SK-N-SH (cell line): ENCODE data around the gene MYH15. TPM values are rescaled to one million over a fixed set of nuclear protein-coding genes. Genes with fewer than 3 reads are reported as not detected.

ENCODE experiments used
- CTCF ChIA-PET: fragments of 300-600, 350-600 bp; formaldehyde crosslinking; extraction: SDS; loops from one replicate; lab custom pipeline; 2021; lab: Yijun Ruan, JAX
- POLR2A ChIA-PET: fragments of 350-600 bp; sonication (Branson Sonifier 250); formaldehyde crosslinking; extraction: SDS; loops from one replicate; lab custom pipeline; 2020; ENCODE audit warnings: antibody characterized with exemption, inconsistent platforms; lab: Yijun Ruan, JAX
- DNase-seq: peaks from one replicate; pipeline ENCODE4 v3.0.0; 2012
- H2AFZ ChIP-seq: fragments of 200-600 bp; sonication (generic); 2 replicates; pipeline ENCODE4 v1.8.1; 2016; ENCODE audit warnings: antibody characterized with exemption, mild to moderate bottlenecking, low read depth
- H3F3A ChIP-seq: fragments of 200-600 bp; sonication (generic); replicated peaks from 2 replicates; pipeline ENCODE3; 2016; ENCODE audit warnings: antibody characterized with exemption, mild to moderate bottlenecking; ENCODE audit not compliant: insufficient read depth
- H3K27ac ChIP-seq, 2 experiments: fragments of 200-500 bp in 1 of 2; fragments of 200-600 bp in 1 of 2; sonication (Bioruptor generic) in 1 of 2; sonication (generic), shearing (Covaris generic) in 1 of 2; 2 replicates each; pipeline versions ENCODE4 v1.5.1 to v1.6.1; 2014 to 2016; ENCODE audit warnings: low read depth in 2 of 2, inconsistent platforms in 1 of 2, low read length in 1 of 2, mild to moderate bottlenecking in 1 of 2, mixed read lengths in 1 of 2
- H3K27me3 ChIP-seq: fragments of 200-600 bp; sonication (generic), shearing (Covaris generic); 2 replicates; pipeline ENCODE4 v1.6.1; 2016; ENCODE audit warnings: mixed run types; ENCODE audit not compliant: insufficient read depth
- H3K36me3 ChIP-seq, 2 experiments: fragments of 200-500 bp in 1 of 2; fragments of 200-600 bp in 1 of 2; sonication (Bioruptor generic) in 1 of 2; sonication (generic) in 1 of 2; replicated peaks in 1 of 2; 2 replicates each; pipeline versions ENCODE3 to v1.5.1; 2014 to 2016; ENCODE audit warnings: low read length in 1 of 2, mild to moderate bottlenecking in 1 of 2; ENCODE audit not compliant: insufficient read depth in 2 of 2, control insufficient read depth in 1 of 2
- H3K4me1 ChIP-seq, 2 experiments: fragments of 200-500 bp in 1 of 2; fragments of 200-600 bp in 1 of 2; sonication (Bioruptor generic) in 1 of 2; sonication (generic), shearing (Covaris generic) in 1 of 2; 2 replicates each; pipeline versions ENCODE4 v1.5.1 to v1.6.1; 2014 to 2016; ENCODE audit warnings: low read depth in 1 of 2, low read length in 1 of 2, mixed run types in 1 of 2; ENCODE audit not compliant: insufficient read depth in 2 of 2, control insufficient read depth in 1 of 2
- H3K4me2 ChIP-seq: fragments of 200-600 bp; sonication (generic), shearing (Covaris generic); 2 replicates; pipeline ENCODE4 v1.6.1; 2017; ENCODE audit warnings: mixed run types
- H3K4me3 ChIP-seq, 2 experiments: fragments of 200-500 bp in 1 of 2; fragments of 200-600 bp in 1 of 2; sonication (Bioruptor generic) in 1 of 2; sonication (generic), shearing (Covaris generic) in 1 of 2; 2 replicates each; pipeline versions ENCODE4 v1.5.1 to v1.8.1; 2014 to 2016; ENCODE audit warnings: low read depth in 2 of 2, inconsistent platforms in 1 of 2, low read length in 1 of 2, mild to moderate bottlenecking in 1 of 2, mixed read lengths in 1 of 2, moderate library complexity in 1 of 2
- H3K79me2 ChIP-seq: fragments of 200-600 bp; sonication (generic); 2 replicates; pipeline ENCODE4 v1.8.1; 2017; ENCODE audit warnings: mild to moderate bottlenecking; ENCODE audit not compliant: insufficient read depth
- H3K9ac ChIP-seq: fragments of 200-600 bp; sonication (generic); 2 replicates; pipeline ENCODE4 v1.6.1; 2017; ENCODE audit warnings: mixed run types
- H3K9me2 ChIP-seq: fragments of 200-600 bp; sonication (generic); 2 replicates; pipeline ENCODE4 v1.6.1; 2017; ENCODE audit warnings: mixed run types
- H3K9me3 ChIP-seq: fragments of 200-600 bp; sonication (generic); 2 replicates; pipeline ENCODE4 v1.6.1; 2017; ENCODE audit warnings: mixed run types, mild to moderate bottlenecking, moderate library complexity
- H4K20me1 ChIP-seq: fragments of 200-600 bp; sonication (generic); 2 replicates; pipeline ENCODE4 v1.6.1; 2017; ENCODE audit warnings: mild to moderate bottlenecking, mixed run types; ENCODE audit not compliant: insufficient read depth
- CHD2 ChIP-seq: fragments of 150-350 bp; IDR thresholded peaks from 2 replicates; pipeline ENCODE4 v1.6.1; 2018; ENCODE audit warnings: low read length; ENCODE audit not compliant: partially characterized antibody
- EP300 ChIP-seq, 2 experiments: IDR thresholded peaks; 2 replicates each; pipeline versions ENCODE4 v1.4.0 to v1.6.1; 2012; ENCODE audit warnings: borderline replicate concordance in 1 of 2, low read depth in 1 of 2, low read length in 1 of 2
- FOXM1 ChIP-seq: IDR thresholded peaks from 2 replicates; pipeline ENCODE4 v1.4.0; 2012; ENCODE audit warnings: low read depth, mild to moderate bottlenecking
- IRF3 ChIP-seq: fragments of 150-350 bp; IDR thresholded peaks from 2 replicates; pipeline ENCODE4 v1.6.1; 2016; ENCODE audit warnings: mild to moderate bottlenecking, low read depth, low read length
- JUND ChIP-seq: IDR thresholded peaks from 2 replicates; pipeline ENCODE4 v1.4.0; 2012
- PBX3 ChIP-seq: IDR thresholded peaks from 2 replicates; pipeline ENCODE4; 2012
- RAD21 ChIP-seq: IDR thresholded peaks from 2 replicates; pipeline ENCODE4 v1.6.1; 2012; ENCODE audit warnings: mild to moderate bottlenecking, low read length
- TAF1 ChIP-seq: IDR thresholded peaks from 2 replicates; pipeline ENCODE4 v1.6.1; 2012; ENCODE audit warnings: low read depth, mild to moderate bottlenecking, low read length, moderate library complexity, borderline replicate concordance
- TCF12 ChIP-seq: IDR thresholded peaks from 2 replicates; pipeline ENCODE4 v1.4.0; 2012
- TEAD4 ChIP-seq: IDR thresholded peaks from 2 replicates; pipeline ENCODE4 v1.4.0; 2012; ENCODE audit warnings: mild to moderate bottlenecking, borderline replicate concordance; ENCODE audit not compliant: insufficient read depth
- WGBS: methylation state at CpG from one replicate; pipeline ENCODE4 v1.1.6; 2017; ENCODE audit warnings: low lambda C conversion rate; 5-methylcytosine and 5-hydroxymethylcytosine counted together
- polyA plus RNA-seq, 3 experiments: library from polyadenylated mRNA; depleted of rRNA; stranded (reverse); fragments of >200 nt; gene quantifications; 2 replicates each; pipeline ENCODE4 v1.2.3, GENCODE V29; 2012

The MYH15 gene
- polyA plus RNA-seq, 1 of the 3 experiments (the other 2 are of a cell fraction), result 2.1 TPM

GRCh38 chr3:108406063-108406660 is 104.2 kb downstream of the MYH15 start:
- Histone ChIP-seq H4K20me1 (no peaks in the 10 kb centered on the region), H3K79me2 (no peaks in the 10 kb centered on the region), H3K9me2 (no peaks in the 10 kb centered on the region), H3K36me3 (no peaks in the 10 kb centered on the region), H3F3A (peaks cover 17% of the 10 kb centered on the region), H3K27me3 (no peaks in the 10 kb centered on the region)
- no peak for DNase-seq
- POLR2A ChIA-PET, result interaction anchor here (0.7 kb wide), 1 partner anchor 478 kb away, joined by 3 read pairs; no protein-coding TSS in a partner anchor
- no peak for TF ChIP-seq TAF1
- TF ChIP-seq, all 33 proteins: peak for 0
- Histone ChIP-seq H3K4me1 (peaks cover 15 to 18% of the 10 kb centered on the region in 2 experiments), H3K9ac (no peak overlapping the region), H2AFZ (no peak overlapping the region), H3K27ac (no peak overlapping the region), H3K9me3 (no peaks in the 10 kb centered on the region), H3K4me2 (no peak overlapping the region), H3K4me3 (no peak overlapping the region)
- CTCF ChIA-PET, result interaction anchor here (0.7 to 3.6 kb wide), 23 partner anchors 9 to 745 kb away, joined by 3 to 11 read pairs (median 4); no protein-coding TSS in a partner anchor
- WGBS, result 87% methylated on average over 3 of the region's 3 CpGs

- ChIA-PET CTCF (interaction anchor here (1.1 to 3.6 kb wide), 8 partner anchors 37 to 744 kb away, joined by 3 to 12 read pairs (median 4); no protein-coding TSS in a partner anchor), POLR2A (interaction anchor here (0.9 kb wide), 1 partner anchor 12 kb away, joined by 4 read pairs; no protein-coding TSS in a partner anchor)
- Histone ChIP-seq H3K36me3 (no peaks in the 10 kb centered on the region), H3F3A (peaks cover 17% of the 10 kb centered on the region), H4K20me1 (no peaks in the 10 kb centered on the region), H3K4me1 (peaks cover 15 to 18% of the 10 kb centered on the region in 2 experiments), H3K9me3 (no peaks in the 10 kb centered on the region), H3K4me2 (peak overlapping the region; percentile 67; the same call in 1 of the 2 replicates), H3K27me3 (no peaks in the 10 kb centered on the region), H3K9ac (no peak overlapping the region), H3K4me3 (no peak overlapping the region), H3K79me2 (no peaks in the 10 kb centered on the region), H2AFZ (no peak overlapping the region), H3K9me2 (no peaks in the 10 kb centered on the region), H3K27ac (peak overlapping the region; percentile 64 to 75)
- no peak for TF ChIP-seq TEAD4
- 0 out of 2 replicates have a peak, but pooled peaks have one; percentile 5 for TF ChIP-seq JUND
- TF ChIP-seq EP300 (IDR thresholded peaks at IDR 0.05; ENCODE audit: borderline replicate concordance in 1 of 2, low read depth in 1 of 2, low read length in 1 of 2), result 0 out of 4 replicates have a peak, but pooled peaks of 1 of the 2 experiments have one; percentile 36
- TF ChIP-seq TCF12, result peak; percentile 51
- TF ChIP-seq FOXM1, result no peak
- no peak for TF ChIP-seq CHD2
- TF ChIP-seq RAD21, result 0 out of 2 replicates have a peak, but pooled peaks have one; percentile 4
- TF ChIP-seq IRF3, result no peak
- 0 out of 2 replicates have a peak, but pooled peaks have one; percentile 27 for TF ChIP-seq PBX3
- DNase-seq, result no peak
- WGBS, result 47% methylated on average over 2 of the region's 2 CpGs
These were observed 106.0 kb downstream of the MYH15 start for GRCh38 chr3:108404368-108404767.
